PC-9 (cell line): ENCODE data around the gene CYYR1. TPM values are rescaled to one million over a fixed set of nuclear protein-coding genes. Genes with fewer than 3 reads are reported as not detected.

Source experiments
- BruUV-seq: library from RNA; stranded (reverse); fragments of 400-500 nt; replicated peaks from 2 replicates; lab custom pipeline; 2021; lab: Mats Ljungman, UMichigan
- CTCF ChIA-PET: fragments of 300-600 bp; sonication (Branson Sonifier 250); formaldehyde crosslinking; loops from one replicate; lab custom pipeline; 2022; ENCODE audit warnings: antibody characterized with exemption; lab: Charles Lee
- POLR2A ChIA-PET: fragments of 300-600 bp; sonication (Branson Sonifier 250); formaldehyde crosslinking; loops from one replicate; lab custom pipeline; 2022; ENCODE audit warnings: antibody characterized with exemption; ENCODE audit not compliant: unreplicated experiment; lab: Charles Lee
- DNase-seq, 2 experiments: peaks; one replicate each; pipeline versions ENCODE4 v3.0.0 to v3.0.0-alpha.2; 2015 to 2022; ENCODE audit warnings: mixed read lengths in 1 of 2
- H2AFZ ChIP-seq: fragments of 200-600 bp; sonication (generic); 2 replicates; pipeline ENCODE4 v1.8.1; 2017; ENCODE audit warnings: antibody characterized with exemption
- H3F3A ChIP-seq: fragments of 200-600 bp; sonication (generic); 2 replicates; pipeline ENCODE4 v1.8.1; 2017; ENCODE audit warnings: antibody characterized with exemption, mild to moderate bottlenecking, low read depth; ENCODE audit not compliant: insufficient read depth
- H3K27ac ChIP-seq: fragments of 200-600 bp; sonication (generic); 2 replicates; pipeline ENCODE4 v1.6.1; 2016; ENCODE audit warnings: mixed run types
- H3K27me3 ChIP-seq: fragments of 200-600 bp; sonication (generic); 2 replicates; pipeline ENCODE4 v1.6.1; 2016; ENCODE audit warnings: low read depth, mixed run types; ENCODE audit not compliant: insufficient read depth
- H3K36me3 ChIP-seq: fragments of 200-600 bp; sonication (generic); 2 replicates; pipeline ENCODE4 v1.6.1; 2016; ENCODE audit warnings: low read depth, mixed run types
- H3K4me1 ChIP-seq: fragments of 200-600 bp; sonication (generic); replicated peaks from 2 replicates; pipeline ENCODE4 v1.6.1; 2016; ENCODE audit warnings: mixed run types; ENCODE audit not compliant: insufficient read depth
- H3K4me2 ChIP-seq: fragments of 200-600 bp; sonication (generic); 2 replicates; pipeline ENCODE4 v1.6.1; 2017; ENCODE audit warnings: mixed run types
- H3K4me3 ChIP-seq: fragments of 200-600 bp; sonication (generic); 2 replicates; pipeline ENCODE4 v1.6.1; 2016; ENCODE audit warnings: mixed run types
- H3K79me2 ChIP-seq: fragments of 200-600 bp; sonication (generic); 2 replicates; pipeline ENCODE4 v1.6.1; 2017; ENCODE audit warnings: low read depth, mixed run types
- H3K9me2 ChIP-seq: fragments of 200-600 bp; sonication (generic); 2 replicates; pipeline ENCODE4 v1.8.1; 2017; ENCODE audit warnings: mild to moderate bottlenecking; ENCODE audit not compliant: insufficient read depth
- H3K9me3 ChIP-seq: fragments of 200-600 bp; sonication (generic); 2 replicates; pipeline ENCODE4 v1.8.1; 2016; ENCODE audit warnings: low read depth; ENCODE audit not compliant: insufficient read depth
- H4K20me1 ChIP-seq: fragments of 200-600 bp; sonication (generic); 2 replicates; pipeline ENCODE4 v1.8.1; 2017; ENCODE audit not compliant: insufficient read depth
- EZH2 ChIP-seq: fragments of 200-600 bp; sonication (generic); IDR thresholded peaks from 2 replicates; pipeline ENCODE4 v1.8.0; 2017; ENCODE audit warnings: antibody characterized with exemption, low read depth
- intact Hi-C: fragments of 100-400 bp; cut with micrococcal nuclease; formaldehyde crosslinking; loops from one replicate; pipeline ENCODE4 v1.10.0; 2022; ENCODE audit not compliant: unreplicated experiment
- total RNA-seq: library from RNA; stranded (reverse); gene quantifications from 2 replicates; pipeline ENCODE4 v1.2.3, GENCODE V29; 2021
- TF ChIP-seq, protein P1 (sequence below): fragments of 200-600 bp; sonication (generic); conservative IDR thresholded peaks from 2 replicates; pipeline ENCODE4 v1.6.1; 2017; ENCODE audit warnings: mixed run types, antibody characterized with exemption, mild to moderate bottlenecking, moderate library complexity

Gene CYYR1
- total RNA-seq, 1 experiment from 2014 or later = not detected

DNA sequence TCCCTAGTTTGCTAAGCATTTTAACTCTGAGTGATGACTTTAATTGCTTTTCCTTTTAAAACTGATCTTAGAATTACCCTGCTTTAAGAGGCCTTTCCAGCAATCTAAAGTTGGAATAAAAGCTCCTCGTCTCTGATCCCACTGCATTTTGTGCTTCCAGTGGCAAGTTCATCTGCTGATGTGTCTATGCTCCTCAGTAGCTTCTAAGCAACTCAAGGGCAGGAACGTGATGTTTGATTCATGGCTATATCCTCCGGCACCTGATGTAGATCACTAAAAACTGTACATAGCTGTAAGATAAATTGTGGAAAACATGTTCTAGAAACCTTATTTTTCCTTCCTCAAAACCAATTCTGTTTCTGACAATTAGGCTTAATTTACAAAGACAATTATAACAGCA, 12.5 kb downstream of the CYYR1 start:
- Histone ChIP-seq H3K27me3 (no peaks in the 10 kb centered on the region), H3K36me3 (no peaks in the 10 kb centered on the region), H3K27ac (no peak overlapping the region), H3K79me2 (no peaks in the 10 kb centered on the region), H4K20me1 (no peaks in the 10 kb centered on the region), H3K4me2 (no peak overlapping the region), H2AFZ (no peak overlapping the region), H3K9me3 (no peaks in the 10 kb centered on the region), H3K9me2 (no peaks in the 10 kb centered on the region), H3F3A (no peaks in the 10 kb centered on the region), H3K4me3 (no peak overlapping the region), H3K4me1 (no peaks in the 10 kb centered on the region)
- DNase-seq = no peak
- TF ChIP-seq EZH2 = no peak
- TF ChIP-seq, protein P1, sequence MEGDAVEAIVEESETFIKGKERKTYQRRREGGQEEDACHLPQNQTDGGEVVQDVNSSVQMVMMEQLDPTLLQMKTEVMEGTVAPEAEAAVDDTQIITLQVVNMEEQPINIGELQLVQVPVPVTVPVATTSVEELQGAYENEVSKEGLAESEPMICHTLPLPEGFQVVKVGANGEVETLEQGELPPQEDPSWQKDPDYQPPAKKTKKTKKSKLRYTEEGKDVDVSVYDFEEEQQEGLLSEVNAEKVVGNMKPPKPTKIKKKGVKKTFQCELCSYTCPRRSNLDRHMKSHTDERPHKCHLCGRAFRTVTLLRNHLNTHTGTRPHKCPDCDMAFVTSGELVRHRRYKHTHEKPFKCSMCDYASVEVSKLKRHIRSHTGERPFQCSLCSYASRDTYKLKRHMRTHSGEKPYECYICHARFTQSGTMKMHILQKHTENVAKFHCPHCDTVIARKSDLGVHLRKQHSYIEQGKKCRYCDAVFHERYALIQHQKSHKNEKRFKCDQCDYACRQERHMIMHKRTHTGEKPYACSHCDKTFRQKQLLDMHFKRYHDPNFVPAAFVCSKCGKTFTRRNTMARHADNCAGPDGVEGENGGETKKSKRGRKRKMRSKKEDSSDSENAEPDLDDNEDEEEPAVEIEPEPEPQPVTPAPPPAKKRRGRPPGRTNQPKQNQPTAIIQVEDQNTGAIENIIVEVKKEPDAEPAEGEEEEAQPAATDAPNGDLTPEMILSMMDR = no peak
- intact Hi-C loops = no loop called here
- no TSS peak for BruUV-seq
- ChIA-PET CTCF (no interaction called here), POLR2A (no interaction called here)

DNA sequence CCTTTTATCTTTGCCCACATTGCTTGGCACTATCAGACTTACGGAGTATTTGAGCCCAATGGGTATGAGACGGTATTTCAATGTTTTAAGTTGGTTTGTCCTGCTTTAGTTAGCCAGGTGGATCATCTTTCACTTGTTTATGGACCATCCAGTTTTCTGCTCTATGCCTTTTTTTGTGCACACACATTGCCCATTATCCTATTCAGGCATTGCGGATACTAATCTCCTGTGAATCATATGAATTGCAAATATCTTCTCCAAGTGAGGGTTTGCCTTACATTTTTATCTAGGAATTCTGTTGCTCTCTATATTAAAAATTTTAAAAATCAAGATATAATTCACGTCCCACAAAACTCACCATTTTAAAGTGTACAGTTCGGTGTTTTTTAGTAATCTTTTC, 14.0 kb downstream of the CYYR1 start:
- H3K4me2 ChIP-seq = no peak overlapping the region
- H2AFZ ChIP-seq = no peak overlapping the region
- no peaks in the 10 kb centered on the region for H4K20me1 ChIP-seq
- H3K9me3 ChIP-seq = no peaks in the 10 kb centered on the region
- H3K4me3 ChIP-seq = no peak overlapping the region
- ChIA-PET CTCF (no interaction called here), POLR2A (no interaction called here)
- no peak for DNase-seq
- no peak overlapping the region for H3K27ac ChIP-seq
- H3K9me2 ChIP-seq = no peaks in the 10 kb centered on the region
- no peaks in the 10 kb centered on the region for H3K79me2 ChIP-seq
- H3F3A ChIP-seq = no peaks in the 10 kb centered on the region
- no peaks in the 10 kb centered on the region for H3K36me3 ChIP-seq
- H3K27me3 ChIP-seq = no peaks in the 10 kb centered on the region
- TF ChIP-seq, protein P1 = no peak
- TF ChIP-seq EZH2 = no peak
- no TSS peak for BruUV-seq
- H3K4me1 ChIP-seq = no peaks in the 10 kb centered on the region
- intact Hi-C loops = no loop called here

DNA sequence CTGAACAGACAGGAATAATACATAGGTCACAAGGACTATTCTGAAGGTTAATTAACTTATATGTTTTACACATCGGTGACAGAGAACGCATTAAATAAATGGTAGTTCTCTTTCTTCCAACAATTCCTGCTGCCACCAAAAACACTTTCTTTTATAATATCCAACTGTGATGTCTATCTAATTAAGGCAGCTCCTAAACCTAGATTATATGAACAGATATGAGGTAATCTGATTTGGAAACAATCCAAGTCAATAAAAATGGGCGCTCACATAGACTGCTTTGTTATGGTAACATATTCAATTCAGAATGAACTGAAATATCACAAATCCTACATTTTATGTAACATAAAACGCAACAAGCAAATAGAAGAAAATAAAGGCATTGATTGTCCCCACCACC, 16.0 kb downstream of the CYYR1 start:
- Histone ChIP-seq H3K79me2 (no peaks in the 10 kb centered on the region), H3K4me2 (no peak overlapping the region), H3K9me2 (no peaks in the 10 kb centered on the region), H3F3A (no peaks in the 10 kb centered on the region), H4K20me1 (no peaks in the 10 kb centered on the region), H3K36me3 (no peaks in the 10 kb centered on the region), H3K4me1 (no peaks in the 10 kb centered on the region), H3K27ac (no peak overlapping the region), H3K4me3 (no peak overlapping the region), H3K27me3 (no peaks in the 10 kb centered on the region), H2AFZ (no peak overlapping the region), H3K9me3 (no peaks in the 10 kb centered on the region)
- BruUV-seq = no TSS peak
- no peak for TF ChIP-seq EZH2
- TF ChIP-seq, protein P1 = no peak
- no peak for DNase-seq
- POLR2A ChIA-PET = no interaction called here
- CTCF ChIA-PET = no interaction called here
- intact Hi-C loops = no loop called here
